Nephron progenitor cell (in vitro differentiated cells): ENCODE measurements around the gene LZTFL1.
A peak's percentile ranks its signal among the peaks of the same experiment; 100 is the strongest.

Experiments used
- DNase-seq: peaks from one replicate; pipeline ENCODE4 v3.0.0; 2021
- H3K27ac Mint-ChIP-seq: 2 replicates; pipeline ENCODE4 v1.8.0; 2021; ENCODE audit warnings: mild to moderate bottlenecking, moderate library complexity, mixed read lengths
- H3K27me3 Mint-ChIP-seq: 2 replicates; pipeline ENCODE4 v1.8.0; 2021; ENCODE audit warnings: mild to moderate bottlenecking, low read depth, mixed read lengths; ENCODE audit not compliant: poor library complexity
- H3K36me3 Mint-ChIP-seq: 2 replicates; pipeline ENCODE4 v1.8.0; 2021; ENCODE audit warnings: low read depth, mixed read lengths
- H3K4me1 Mint-ChIP-seq: 2 replicates; pipeline ENCODE4 v1.8.0; 2021; ENCODE audit warnings: mixed read lengths
- H3K4me3 Mint-ChIP-seq: 2 replicates; pipeline ENCODE4 v1.8.0; 2021; ENCODE audit warnings: mild to moderate bottlenecking, moderate library complexity, mixed read lengths
- H3K9me3 Mint-ChIP-seq: 2 replicates; pipeline ENCODE4 v1.8.0; 2021; ENCODE audit warnings: mild to moderate bottlenecking, moderate library complexity, mixed read lengths
- TF ChIP-seq, protein P1 (sequence below): fragments of 200-600 bp; sonication (generic); IDR thresholded peaks from 2 replicates; pipeline ENCODE4 v1.5.0; 2021; ENCODE audit warnings: antibody characterized with exemption

The LZTFL1 gene

DNA sequence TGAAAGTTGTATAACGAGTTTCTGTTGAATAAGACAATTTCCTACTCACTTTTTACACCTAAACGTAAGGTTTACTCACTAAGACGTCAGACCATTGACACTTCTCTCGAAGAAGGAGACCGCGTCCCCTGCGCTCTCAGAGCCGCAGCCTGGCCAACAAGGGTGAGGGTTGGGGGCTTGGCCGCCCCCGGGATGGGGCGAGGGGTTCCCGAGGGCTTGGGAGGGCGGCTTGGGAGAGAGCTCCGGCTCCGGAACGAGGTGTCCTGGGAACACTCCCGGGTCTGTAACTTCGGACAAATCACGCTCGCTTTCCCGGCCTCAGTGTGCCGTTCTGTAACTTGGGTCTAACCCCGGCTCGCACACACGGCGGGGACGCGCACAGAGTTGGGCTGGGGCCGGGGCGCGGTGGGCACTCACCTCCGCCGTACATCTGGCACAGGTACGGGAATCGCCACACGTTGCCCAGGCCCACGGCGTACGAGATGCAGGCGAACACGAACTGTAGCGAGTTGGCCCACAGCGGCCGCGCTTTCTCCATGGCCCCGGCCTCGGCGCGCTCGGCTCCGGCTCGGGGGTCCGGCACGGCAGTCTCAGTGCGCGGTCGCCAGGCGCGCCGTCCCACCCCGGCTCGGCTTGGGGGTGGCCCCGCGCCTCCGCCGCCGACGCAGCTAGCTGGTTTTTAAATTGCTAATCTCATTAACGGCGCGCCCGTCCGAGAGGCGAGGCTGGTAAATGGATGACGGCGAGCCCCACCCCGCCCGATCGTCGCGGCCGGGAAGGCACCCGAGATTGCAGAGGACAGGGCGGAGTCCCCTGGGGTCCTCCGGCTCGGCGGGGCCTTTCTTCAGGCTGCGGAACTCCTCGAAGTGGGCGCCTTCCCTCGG is 45.8 kb downstream of the LZTFL1 start, which contains the start of gene SLC6A20:
SLC6A20 (minus strand) TSS at position 655 of the 884 bp plus-strand sequence; CDS start at position 538, 117 bp downstream.
- Mint-ChIP-seq H3K36me3 (no peaks in the 10 kb centered on the region), H3K4me3 (peak within 1 kb of the TSS; percentile 76), H3K9me3 (no peaks in the 10 kb centered on the region), H3K4me1 (peaks cover 4% of the 10 kb centered on the region), H3K27me3 (peaks cover 87% of the 10 kb centered on the region), H3K27ac (no peak within 1 kb of the TSS)
- DNase-seq: peak; percentile 60
- TF ChIP-seq, protein P1, sequence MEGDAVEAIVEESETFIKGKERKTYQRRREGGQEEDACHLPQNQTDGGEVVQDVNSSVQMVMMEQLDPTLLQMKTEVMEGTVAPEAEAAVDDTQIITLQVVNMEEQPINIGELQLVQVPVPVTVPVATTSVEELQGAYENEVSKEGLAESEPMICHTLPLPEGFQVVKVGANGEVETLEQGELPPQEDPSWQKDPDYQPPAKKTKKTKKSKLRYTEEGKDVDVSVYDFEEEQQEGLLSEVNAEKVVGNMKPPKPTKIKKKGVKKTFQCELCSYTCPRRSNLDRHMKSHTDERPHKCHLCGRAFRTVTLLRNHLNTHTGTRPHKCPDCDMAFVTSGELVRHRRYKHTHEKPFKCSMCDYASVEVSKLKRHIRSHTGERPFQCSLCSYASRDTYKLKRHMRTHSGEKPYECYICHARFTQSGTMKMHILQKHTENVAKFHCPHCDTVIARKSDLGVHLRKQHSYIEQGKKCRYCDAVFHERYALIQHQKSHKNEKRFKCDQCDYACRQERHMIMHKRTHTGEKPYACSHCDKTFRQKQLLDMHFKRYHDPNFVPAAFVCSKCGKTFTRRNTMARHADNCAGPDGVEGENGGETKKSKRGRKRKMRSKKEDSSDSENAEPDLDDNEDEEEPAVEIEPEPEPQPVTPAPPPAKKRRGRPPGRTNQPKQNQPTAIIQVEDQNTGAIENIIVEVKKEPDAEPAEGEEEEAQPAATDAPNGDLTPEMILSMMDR: no peak

DNA sequence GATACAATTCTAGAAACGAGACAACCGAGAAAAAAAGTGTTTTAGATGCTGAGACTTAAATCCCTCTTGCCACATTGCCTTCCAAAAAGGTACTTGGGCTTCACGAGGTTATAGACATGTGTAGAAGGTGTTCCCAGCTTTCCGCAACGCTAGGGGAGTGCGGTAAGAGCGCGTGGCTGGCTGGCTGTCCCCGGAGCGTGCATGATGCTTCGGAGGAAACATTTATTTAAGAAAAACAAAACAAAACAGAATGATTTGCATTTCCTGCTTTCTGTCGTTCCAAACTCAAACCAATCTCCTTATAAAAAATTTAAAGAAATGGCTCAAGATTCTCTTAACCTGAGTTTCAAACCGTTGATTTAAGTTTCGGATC is 46.4 kb downstream of the LZTFL1 start:
- TF ChIP-seq, protein P1: no peak
- no peak for DNase-seq
- Mint-ChIP-seq H3K36me3 (no peaks in the 10 kb centered on the region), H3K4me3 (peak overlapping the region; percentile 76), H3K27me3 (peaks cover 90% of the 10 kb centered on the region), H3K27ac (no peak overlapping the region), H3K4me1 (peaks cover 9% of the 10 kb centered on the region), H3K9me3 (peaks cover 4% of the 10 kb centered on the region)

DNA sequence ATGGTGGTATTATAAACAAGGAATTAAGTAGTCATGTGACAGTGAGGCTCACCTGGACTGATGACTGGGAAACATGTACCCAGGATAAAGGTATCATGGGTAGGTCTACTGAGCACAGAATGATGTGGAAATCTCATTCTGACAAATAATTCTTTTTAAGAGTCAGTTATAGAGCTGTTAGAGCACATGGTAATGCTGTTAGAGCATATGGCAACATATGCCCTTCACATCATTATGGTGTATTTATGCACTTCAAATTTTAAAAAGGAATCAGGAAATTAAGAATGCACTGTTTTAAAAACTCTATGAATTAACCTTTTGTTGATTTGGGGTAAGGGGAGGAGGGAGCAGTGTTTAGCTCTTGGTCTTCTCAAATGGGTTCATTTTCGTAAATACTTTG is 47.3 kb downstream of the LZTFL1 start:
- Mint-ChIP-seq H3K27me3 (peaks cover 88% of the 10 kb centered on the region), H3K27ac (no peak overlapping the region), H3K36me3 (peaks cover 5% of the 10 kb centered on the region), H3K4me3 (no peak overlapping the region), H3K4me1 (peaks cover 12% of the 10 kb centered on the region), H3K9me3 (peaks cover 12% of the 10 kb centered on the region)
- TF ChIP-seq, protein P1: no peak
- DNase-seq: no peak

DNA sequence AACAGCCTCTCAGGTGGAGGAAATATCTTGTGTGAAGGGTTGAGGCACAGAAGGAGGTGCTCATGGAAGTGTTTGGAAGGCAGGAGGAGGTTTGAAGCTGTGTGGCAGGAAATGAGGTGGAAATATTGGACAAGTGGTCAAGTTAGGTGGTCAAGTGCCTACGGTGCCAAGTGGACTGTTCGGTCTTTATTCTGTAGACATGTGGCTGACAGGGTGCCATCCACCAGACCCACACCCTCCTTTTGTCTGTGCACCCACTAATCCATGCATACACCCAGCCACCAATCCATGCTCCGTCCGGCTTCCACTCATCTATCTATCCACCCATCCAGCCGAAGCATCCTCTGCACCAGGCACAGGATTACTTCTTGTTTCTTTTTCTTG is 47.8 kb downstream of the LZTFL1 start:
- no peak overlapping the region for H3K27ac Mint-ChIP-seq
- peaks cover 83% of the 10 kb centered on the region for H3K27me3 Mint-ChIP-seq
- DNase-seq: no peak

GRCh38 chr3:45793482-45794176 is 48.3 kb downstream of the LZTFL1 start:
- H3K36me3 Mint-ChIP-seq: peaks cover 10% of the 10 kb centered on the region
- peaks cover 12% of the 10 kb centered on the region for H3K4me1 Mint-ChIP-seq
- no peak for DNase-seq
- TF ChIP-seq, protein P1: no peak
- H3K9me3 Mint-ChIP-seq: peaks cover 18% of the 10 kb centered on the region
- H3K27ac Mint-ChIP-seq: no peak overlapping the region
- no peak overlapping the region for H3K4me3 Mint-ChIP-seq
- peaks cover 77% of the 10 kb centered on the region for H3K27me3 Mint-ChIP-seq

More for the DNA sequence above, 47.8 kb downstream of the LZTFL1 start:
- TF ChIP-seq, protein P1: no peak
- peaks cover 5% of the 10 kb centered on the region for H3K36me3 Mint-ChIP-seq
- H3K4me3 Mint-ChIP-seq: no peak overlapping the region
- peaks cover 13% of the 10 kb centered on the region for H3K9me3 Mint-ChIP-seq
- peaks cover 12% of the 10 kb centered on the region for H3K4me1 Mint-ChIP-seq
